GM19023 (cell line): ENCODE measurements around the gene PF4V1.

Experiments used
- ATAC-seq: cut with Tn5 transposase; IDR thresholded peaks from one replicate; pipeline ENCODE4 v1.9.1; 2021; ENCODE audit warnings: mild to moderate bottlenecking, moderate library complexity; ENCODE audit not compliant: unreplicated experiment

The PF4V1 gene

GRCh38 chr4:73902038-73902637, 49.0 kb downstream of the PF4V1 start:
- ATAC-seq: no peak

DNA sequence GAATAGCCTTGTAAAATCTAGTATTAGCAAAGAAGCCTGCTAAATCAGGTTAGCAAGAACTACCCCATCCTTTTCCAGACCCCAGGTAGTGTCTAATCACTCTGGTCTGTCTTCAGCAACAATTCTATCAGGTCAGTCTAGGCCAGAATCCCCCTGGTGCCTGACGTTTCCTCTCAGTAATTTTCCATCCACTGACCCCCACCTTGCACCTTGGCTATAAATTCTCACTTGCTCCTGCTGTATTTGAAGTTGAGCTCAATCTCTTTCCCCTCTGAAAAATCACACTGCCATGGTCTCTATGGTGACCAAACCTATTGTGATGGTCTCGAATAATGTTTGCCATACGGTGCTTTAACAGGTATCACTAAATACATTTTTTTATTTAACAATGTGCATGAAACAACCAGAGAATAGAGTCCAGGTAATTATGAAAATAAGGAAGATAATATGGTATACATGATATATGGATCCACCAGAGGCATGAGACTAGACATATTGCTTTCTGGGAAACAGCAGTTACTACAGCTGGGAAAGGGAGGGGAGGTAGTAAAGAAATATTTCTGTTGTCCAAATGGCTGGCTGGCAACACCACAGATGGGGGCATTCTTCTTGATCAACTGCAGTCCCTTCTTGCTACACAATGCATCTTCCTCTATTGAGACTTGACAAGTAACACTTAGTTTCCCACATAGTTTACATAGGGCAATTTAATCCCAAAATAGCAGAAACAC, 49.9 kb downstream of the PF4V1 start:
- no peak for ATAC-seq
